Adipocyte (in vitro differentiated cells): ENCODE results near the gene KRT79.

ENCODE experiments used
- DNase-seq: peaks from one replicate; pipeline ENCODE4 v3.0.0-alpha.2; 2015; ENCODE audit warnings: low read depth
- H3K27me3 ChIP-seq: replicated peaks from 2 replicates; pipeline ENCODE4 v1.7.0; 2013; ENCODE audit warnings: mild to moderate bottlenecking, low read length, moderate library complexity; ENCODE audit not compliant: control insufficient read depth, insufficient read depth
- H3K36me3 ChIP-seq: 2 replicates; pipeline ENCODE4 v1.7.0; 2013; ENCODE audit warnings: low read length, mild to moderate bottlenecking, moderate library complexity; ENCODE audit not compliant: control insufficient read depth, insufficient read depth, severe bottlenecking
- H3K4me1 ChIP-seq: 2 replicates; pipeline ENCODE4 v1.7.0; 2013; ENCODE audit warnings: mild to moderate bottlenecking, low read length, moderate library complexity; ENCODE audit not compliant: control insufficient read depth, insufficient read depth
- H3K4me3 ChIP-seq: 2 replicates; pipeline ENCODE4 v1.7.0; 2013; ENCODE audit warnings: mild to moderate bottlenecking, low read length, moderate library complexity
- H3K9ac ChIP-seq: 2 replicates; pipeline ENCODE4 v1.7.0; 2013; ENCODE audit warnings: mild to moderate bottlenecking, low read length, moderate library complexity
- H3K9me3 ChIP-seq: 2 replicates; pipeline ENCODE4 v1.7.0; 2013; ENCODE audit warnings: mild to moderate bottlenecking, low read length, moderate library complexity; ENCODE audit not compliant: control insufficient read depth

KRT79 gene

DNA sequence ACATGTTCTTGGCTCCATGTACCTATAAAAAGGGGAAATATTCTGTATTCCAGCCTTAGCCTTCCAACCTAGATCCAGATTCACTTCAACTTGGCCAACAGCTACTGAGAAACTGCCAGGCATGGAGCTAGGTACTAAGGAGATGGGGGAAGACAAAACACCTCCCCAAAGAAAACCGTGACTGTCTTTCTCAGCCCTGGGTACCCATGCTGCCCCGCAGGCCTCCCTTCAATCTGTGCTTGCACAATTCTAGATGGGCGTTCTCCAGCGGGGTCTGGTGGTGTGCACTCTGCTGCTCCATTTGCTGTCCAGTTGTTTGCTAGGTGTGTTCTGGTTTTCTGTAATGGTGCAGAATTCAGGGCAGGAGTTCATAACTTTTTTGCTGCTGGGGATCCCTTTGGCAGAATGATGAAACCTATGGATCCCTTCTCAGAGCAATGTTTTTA, 19.4 kb downstream of the KRT79 start:
- DNase-seq = no peak
- Histone ChIP-seq H3K27me3 (peaks cover 52% of the 10 kb centered on the region), H3K4me3 (no peak overlapping the region), H3K9me3 (no peaks in the 10 kb centered on the region), H3K9ac (no peak overlapping the region), H3K36me3 (no peaks in the 10 kb centered on the region), H3K4me1 (no peaks in the 10 kb centered on the region)

DNA sequence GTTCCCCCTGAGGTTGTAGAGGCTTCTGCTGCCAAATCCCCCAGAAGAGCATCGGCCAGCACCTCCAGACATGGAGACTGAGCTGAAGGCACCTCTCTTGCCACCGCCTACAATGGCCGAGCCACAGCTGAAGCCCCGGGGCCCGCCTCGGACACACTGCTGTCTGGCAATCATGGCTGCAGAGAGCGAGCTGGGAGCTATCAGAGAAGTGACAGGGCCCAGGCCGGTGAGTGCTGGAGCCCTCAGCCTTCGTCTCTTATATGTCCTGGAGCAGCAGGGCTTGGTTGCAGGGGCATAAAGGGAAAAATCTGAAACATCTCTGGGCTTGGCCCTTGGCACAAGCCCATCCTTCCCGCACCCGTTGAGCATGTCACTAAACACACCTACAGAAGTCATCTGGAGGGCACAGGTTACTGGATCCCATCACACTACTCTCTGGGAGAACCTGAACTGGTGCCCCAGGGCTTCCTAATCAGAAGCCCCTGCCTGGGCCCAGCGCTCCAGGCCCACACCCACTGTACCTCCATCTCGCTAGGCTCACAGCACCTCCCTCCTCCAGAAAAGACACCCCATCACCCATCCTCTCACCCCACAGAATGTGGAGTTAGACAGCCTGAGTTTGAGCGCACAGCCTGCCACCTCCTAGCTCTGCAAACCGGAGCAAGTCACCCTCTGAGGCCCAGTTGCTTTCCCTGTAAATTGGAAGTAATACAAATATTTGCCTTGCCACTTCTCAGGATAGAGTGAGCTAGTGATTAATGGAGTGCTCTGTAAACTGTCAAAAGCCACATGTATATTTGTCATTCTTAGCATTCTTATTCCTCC, 20.0 kb downstream of the KRT79 start, which contains the start of gene KRT4:
Gene KRT4, minus strand, starts transcription at position 232 of the 825 bp plus-strand sequence. Its CDS starts 58 bp downstream, at position 174.
- Histone ChIP-seq H3K4me1 (no peaks in the 10 kb centered on the region), H3K36me3 (no peaks in the 10 kb centered on the region), H3K9ac (no peak within 1 kb of the TSS), H3K27me3 (peaks cover 54% of the 10 kb centered on the region), H3K4me3 (no peak within 1 kb of the TSS), H3K9me3 (no peaks in the 10 kb centered on the region)
- DNase-seq = no peak

GRCh38 chr12:52813203-52813819, 20.8 kb downstream of the KRT79 start:
- Histone ChIP-seq H3K4me1 (no peaks in the 10 kb centered on the region), H3K36me3 (no peaks in the 10 kb centered on the region), H3K4me3 (no peak overlapping the region), H3K27me3 (peaks cover 61% of the 10 kb centered on the region), H3K9me3 (no peaks in the 10 kb centered on the region), H3K9ac (no peak overlapping the region)
- no peak for DNase-seq

GRCh38 chr12:52812749-52813148, 21.4 kb downstream of the KRT79 start:
- no peak for DNase-seq
- Histone ChIP-seq H3K27me3 (peaks cover 61% of the 10 kb centered on the region), H3K4me1 (no peaks in the 10 kb centered on the region)

DNA sequence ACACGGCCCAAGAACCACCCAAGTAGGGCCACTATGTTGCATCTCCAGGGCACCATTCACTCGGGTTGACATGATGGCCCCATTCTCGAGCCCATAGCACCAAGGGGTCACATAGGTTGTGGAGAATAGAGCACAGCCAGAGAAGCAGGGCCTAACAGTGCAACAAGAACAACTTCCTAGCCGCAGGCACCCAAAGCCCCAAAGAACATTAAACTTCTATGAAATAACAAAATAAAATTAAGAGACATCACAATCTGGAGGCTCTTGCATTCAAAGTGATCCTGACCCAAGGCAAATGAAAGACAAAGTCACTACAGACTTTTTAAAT, 22.1 kb downstream of the KRT79 start:
- Histone ChIP-seq H3K36me3 (no peaks in the 10 kb centered on the region), H3K9me3 (no peaks in the 10 kb centered on the region), H3K27me3 (peaks cover 59% of the 10 kb centered on the region), H3K4me1 (no peaks in the 10 kb centered on the region), H3K4me3 (no peak overlapping the region), H3K9ac (no peak overlapping the region)
- no peak for DNase-seq

More at GRCh38 chr12:52812749-52813148, 21.4 kb downstream of the KRT79 start:
- no peak overlapping the region for H3K4me3 ChIP-seq
- no peak overlapping the region for H3K9ac ChIP-seq
- H3K36me3 ChIP-seq = no peaks in the 10 kb centered on the region
- no peaks in the 10 kb centered on the region for H3K9me3 ChIP-seq

DNA sequence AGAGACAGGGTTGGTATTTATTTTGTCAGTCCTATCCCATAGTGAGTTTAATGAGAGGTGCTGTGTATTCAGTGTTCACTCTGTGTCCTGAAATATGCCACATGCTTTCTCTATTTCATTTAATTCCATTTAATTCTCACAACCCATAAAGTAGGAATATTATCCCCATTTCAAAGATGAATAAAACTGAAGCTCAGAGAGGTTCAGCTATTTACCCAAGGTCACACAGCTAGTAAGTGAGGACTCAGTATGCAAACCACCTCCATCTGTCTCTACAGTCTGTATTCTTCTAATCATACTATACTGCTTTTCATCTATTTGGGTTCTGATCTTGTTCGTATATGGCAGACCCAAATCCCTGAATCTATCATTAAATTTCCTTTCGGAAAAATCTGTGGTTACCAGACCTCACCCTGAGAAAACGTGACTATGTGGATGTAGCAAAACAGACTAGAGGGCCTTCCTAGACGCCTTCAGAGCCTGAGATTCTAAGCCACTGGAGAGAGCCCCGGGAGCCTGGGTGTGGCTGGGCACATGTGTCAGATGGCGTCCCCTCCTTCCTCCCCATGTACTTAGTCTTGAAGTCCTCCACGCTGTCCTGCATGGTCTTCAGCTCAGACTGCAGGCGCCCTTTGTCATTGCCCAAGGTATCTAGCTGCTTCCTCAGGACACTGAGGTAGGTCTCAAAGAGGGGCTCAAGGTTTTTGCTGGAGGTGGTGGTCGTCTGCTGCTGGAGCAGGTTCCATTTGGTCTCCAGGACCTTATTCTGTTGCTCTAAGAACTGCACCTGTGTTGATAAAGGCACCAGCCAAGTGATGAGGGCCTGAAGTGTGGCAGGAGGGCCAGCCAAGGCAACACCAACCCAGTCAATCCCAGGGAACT, 22.7 kb downstream of the KRT79 start:
- H3K4me3 ChIP-seq = no peak overlapping the region
- DNase-seq = no peak
- no peaks in the 10 kb centered on the region for H3K36me3 ChIP-seq
- H3K9me3 ChIP-seq = no peaks in the 10 kb centered on the region
- peaks cover 61% of the 10 kb centered on the region for H3K27me3 ChIP-seq
- H3K4me1 ChIP-seq = no peaks in the 10 kb centered on the region
- H3K9ac ChIP-seq = no peak overlapping the region

DNA sequence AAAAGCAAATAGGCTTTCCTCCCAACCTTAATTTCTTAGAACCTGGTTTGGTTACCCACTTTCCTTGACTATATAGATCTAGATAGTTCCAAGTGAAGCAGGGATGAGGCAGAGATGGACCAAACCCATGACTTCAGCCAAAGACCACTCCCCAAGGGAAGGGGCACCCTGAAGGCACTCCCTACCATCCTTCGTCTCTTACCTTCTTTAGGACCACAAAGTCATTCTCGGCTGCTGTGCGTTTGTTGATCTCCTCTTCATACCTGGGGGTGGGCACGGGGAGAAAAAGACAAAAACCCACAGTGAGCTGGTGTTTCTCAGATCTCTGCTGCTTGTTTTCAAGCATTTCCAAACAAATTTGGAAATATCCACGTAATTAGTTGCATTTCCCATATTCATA, 23.6 kb downstream of the KRT79 start:
- no peak overlapping the region for H3K4me3 ChIP-seq
- H3K9ac ChIP-seq = no peak overlapping the region
- no peak for DNase-seq
- H3K36me3 ChIP-seq = no peaks in the 10 kb centered on the region
- H3K4me1 ChIP-seq = no peaks in the 10 kb centered on the region
- no peaks in the 10 kb centered on the region for H3K9me3 ChIP-seq
- H3K27me3 ChIP-seq = peaks cover 70% of the 10 kb centered on the region

GRCh38 chr12:52809166-52809565, 24.9 kb downstream of the KRT79 start:
- H3K27me3 ChIP-seq = peaks cover 74% of the 10 kb centered on the region
- no peak overlapping the region for H3K4me3 ChIP-seq
- H3K36me3 ChIP-seq = no peaks in the 10 kb centered on the region
- no peaks in the 10 kb centered on the region for H3K9me3 ChIP-seq
- H3K4me1 ChIP-seq = no peaks in the 10 kb centered on the region
- H3K9ac ChIP-seq = no peak overlapping the region
- DNase-seq = no peak

- no peaks in the 10 kb centered on the region for H3K36me3 ChIP-seq
- H3K4me3 ChIP-seq = no peak overlapping the region
- no peak overlapping the region for H3K9ac ChIP-seq
- no peaks in the 10 kb centered on the region for H3K9me3 ChIP-seq
- H3K4me1 ChIP-seq = no peaks in the 10 kb centered on the region
- no peak for DNase-seq
- peaks cover 73% of the 10 kb centered on the region for H3K27me3 ChIP-seq
Measured at GRCh38 chr12:52808573-52809160, 25.4 kb downstream of the KRT79 start.

- Histone ChIP-seq H3K36me3 (no peaks in the 10 kb centered on the region), H3K4me3 (no peak overlapping the region), H3K4me1 (no peaks in the 10 kb centered on the region), H3K9ac (no peak overlapping the region), H3K27me3 (peaks cover 76% of the 10 kb centered on the region), H3K9me3 (no peaks in the 10 kb centered on the region)
- no peak for DNase-seq
Measured at GRCh38 chr12:52807544-52808470, 26.3 kb downstream of the KRT79 start.
